Measurements from ENCODE around the gene NTRK3. TPM values are rescaled to one million over a fixed set of nuclear protein-coding genes. Genes with fewer than 3 reads are reported as not detected.

Gene NTRK3
- total and polyA plus RNA-seq, 12 donors: 1.6 to 8.5 (median 3.3) TPM

- H3K36me3 ChIP-seq (replicated peaks in 1 of 2): no peaks in the 10 kb centered on the region
- TF ChIP-seq POLR2A (IDR thresholded peaks at IDR 0.05) (no peak), CTCF (IDR thresholded peaks at IDR 0.05) (no peak)
- DNase-seq: no peak
- no peak overlapping the region for H3K27ac ChIP-seq
- no peaks in the 10 kb centered on the region for H3K9me3 ChIP-seq (replicated peaks in 1 of 3)
- 56 to 86% (median 78%) methylated on average over 2 of the region's 2 CpGs for WGBS, 4 donors
- H3K27me3 ChIP-seq: no peaks in the 10 kb centered on the region
- no peaks in the 10 kb centered on the region for H3K4me1 ChIP-seq (replicated peaks in 1 of 2)
- H3K4me3 ChIP-seq: no peak overlapping the region
- intact Hi-C loops (cut with DNase I): no loop called here
Observed at GRCh38 chr15:88207565-88207964, 49.0 kb downstream of the NTRK3 start.

- Histone ChIP-seq H3K36me3 (replicated peaks in 1 of 2) (no peaks in the 10 kb centered on the region), H3K9me3 (replicated peaks in 1 of 3) (no peaks in the 10 kb centered on the region), H3K27me3 (no peaks in the 10 kb centered on the region), H3K27ac (no peak overlapping the region), H3K4me1 (replicated peaks in 1 of 2) (no peaks in the 10 kb centered on the region), H3K4me3 (no peak overlapping the region)
- TF ChIP-seq POLR2A (IDR thresholded peaks at IDR 0.05): no peak
- no peak for TF ChIP-seq CTCF (IDR thresholded peaks at IDR 0.05)
- 79 to 87% (median 86%) methylated on average over 4 of the region's 4 CpGs for WGBS, 4 donors
- DNase-seq: no peak
- intact Hi-C loops (cut with DNase I): no loop called here
Observed at GRCh38 chr15:88204584-88204983, 52.0 kb downstream of the NTRK3 start.

- 61 to 75% (median 68%) methylated on average over 4 of the region's 4 CpGs for WGBS, 4 donors
- Histone ChIP-seq H3K27me3 (no peaks in the 10 kb centered on the region), H3K9me3 (replicated peaks in 1 of 3) (no peaks in the 10 kb centered on the region), H3K4me1 (replicated peaks in 1 of 2) (no peaks in the 10 kb centered on the region), H3K4me3 (no peak overlapping the region), H3K36me3 (replicated peaks in 1 of 2) (no peaks in the 10 kb centered on the region), H3K27ac (no peak overlapping the region)
- no peak for DNase-seq
- TF ChIP-seq POLR2A (IDR thresholded peaks at IDR 0.05): no peak
- no peak for TF ChIP-seq CTCF (IDR thresholded peaks at IDR 0.05)
- intact Hi-C loops (cut with DNase I): no loop called here
Observed at GRCh38 chr15:88202231-88202630, 54.3 kb downstream of the NTRK3 start.

- no peak for DNase-seq
- intact Hi-C loops (cut with DNase I): no loop called here
- TF ChIP-seq POLR2A (IDR thresholded peaks at IDR 0.05) (no peak), CTCF (IDR thresholded peaks at IDR 0.05) (no peak)
- H3K27ac ChIP-seq: no peak overlapping the region
- no peaks in the 10 kb centered on the region for H3K27me3 ChIP-seq
- WGBS, 4 donors: 74 to 86% (median 79%) methylated on average over 3 of the region's 3 CpGs
- no peaks in the 10 kb centered on the region for H3K36me3 ChIP-seq (replicated peaks in 1 of 2)
- H3K4me1 ChIP-seq (replicated peaks in 1 of 2): no peaks in the 10 kb centered on the region
- no peak overlapping the region for H3K4me3 ChIP-seq
- H3K9me3 ChIP-seq (replicated peaks in 1 of 3): no peaks in the 10 kb centered on the region
Observed at GRCh38 chr15:88201207-88201606, 55.3 kb downstream of the NTRK3 start.
